ENCODE results near the gene DUS3L.
A peak's percentile ranks its signal among the peaks of the same experiment; 100 is the strongest.

DNA sequence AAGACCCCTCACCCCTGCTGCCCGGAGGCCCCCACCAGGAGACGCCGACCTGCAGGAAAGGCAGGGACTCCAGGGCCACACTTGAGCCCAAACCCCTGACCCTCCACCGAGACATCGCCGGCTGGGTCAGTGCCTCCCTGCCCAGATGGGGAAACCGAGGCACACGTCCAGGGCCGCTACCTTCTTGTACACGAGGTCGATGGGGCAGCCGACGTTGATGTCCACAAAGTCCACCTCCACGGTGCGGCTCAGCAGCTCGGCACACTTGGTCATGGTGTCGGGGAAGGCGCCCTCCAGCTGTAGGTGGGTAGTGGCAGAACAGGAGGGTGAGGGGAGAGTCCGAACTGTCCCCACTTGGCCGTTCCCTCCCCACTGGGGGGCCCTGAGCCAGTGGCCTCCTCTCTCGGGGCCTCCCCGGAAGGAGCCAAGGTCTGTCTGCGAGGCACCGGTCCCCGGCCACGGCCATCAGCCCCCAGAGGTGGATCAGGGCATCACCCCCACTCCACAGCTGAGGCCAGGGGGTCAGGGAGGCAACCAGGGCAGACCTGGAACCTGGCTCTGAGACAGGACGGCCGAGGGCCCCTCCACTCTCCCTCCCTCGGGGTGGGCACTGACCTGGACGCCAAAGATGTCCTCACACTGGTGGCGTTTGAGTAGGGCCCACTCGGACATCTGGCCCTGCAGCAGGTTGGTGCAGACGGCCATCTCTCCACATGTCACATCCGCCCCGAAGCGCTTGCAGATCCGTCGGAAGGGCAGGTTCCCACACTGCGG, 3.4 kb downstream of the DUS3L start:
- TF ChIP-seq BACH1 (IDR thresholded peaks at IDR 0.05; ENCODE audit: low read length) (no peak), CTCF (IDR thresholded peaks at IDR 0.05; ENCODE audit: control extremely low read depth in 1 of 3, insufficient read depth in 1 of 3, low read depth in 1 of 3, low read length in 3 of 3) (no peak), JUN (IDR thresholded peaks at IDR 0.05; ENCODE audit: low read depth, low read length) (no peak), POLR2AphosphoS5 (IDR thresholded peaks at IDR 0.05; ENCODE audit: low read depth, low read length) (no peak), CREB1 (IDR thresholded peaks at IDR 0.05) (no peak), EP300 (IDR thresholded peaks at IDR 0.05; ENCODE audit: borderline replicate concordance in 1 of 2, low read depth in 2 of 2, low read length in 2 of 2) (no peak), ATF3 (IDR thresholded peaks at IDR 0.05; ENCODE audit: insufficient read depth, low read depth, low read length) (no peak), TEAD4 (IDR thresholded peaks at IDR 0.05; ENCODE audit: low read depth, low read length) (no peak), POLR2A (IDR thresholded peaks at IDR 0.05; ENCODE audit: control extremely low read depth in 1 of 2, low read depth in 2 of 2, low read length in 2 of 2) (peak in 1 of 2 experiments; percentile 33; a peak in 1 of 3 replicates), PHF8 (conservative IDR thresholded peaks at IDR 0.05; ENCODE audit: low read depth, low read length) (no peak)
